Fibroblast of skin of back (primary cell): ENCODE results near the gene CASP6. TPM values are rescaled to one million over a fixed set of nuclear protein-coding genes. Genes with fewer than 3 reads are reported as not detected.

Source experiments
- DNase-seq: peaks from one replicate; pipeline ENCODE4 v3.0.0-alpha.2; 2013
- polyA plus RNA-seq, 2 experiments: library from polyadenylated mRNA; unstranded; fragments of 120-200 nt; gene quantifications; one replicate each; pipeline ENCODE4 v1.2.1, GENCODE V29; 2013; ENCODE audit not compliant: insufficient read length in 2 of 2

Gene CASP6
- 21.1 TPM for polyA plus RNA-seq (2013, experiment 1 of 2; ENCODE audit: insufficient read length)
- 15.8 TPM for polyA plus RNA-seq (2013, experiment 2 of 2; ENCODE audit: insufficient read length)

- DNase-seq: peak; percentile 73
Observed at GRCh38 chr4:109702950-109703663, at the start of gene CASP6. Gene CASP6, minus strand, starts transcription at chr4:109703445. Its CDS starts 50 bp downstream, at chr4:109703395.

- DNase-seq: no peak
Observed at GRCh38 chr4:109752525-109752924, 49.3 kb upstream of the CASP6 start.

GRCh38 chr4:109751852-109752251, 48.6 kb upstream of the CASP6 start:
- no peak for DNase-seq

- no peak for DNase-seq
Observed at GRCh38 chr4:109750652-109751244, 47.5 kb upstream of the CASP6 start.

GRCh38 chr4:109749388-109750082, 46.3 kb upstream of the CASP6 start:
- DNase-seq: no peak

GRCh38 chr4:109748114-109748513, 44.9 kb upstream of the CASP6 start:
- DNase-seq: no peak

GRCh38 chr4:109746728-109747127, 43.5 kb upstream of the CASP6 start:
- no peak for DNase-seq

GRCh38 chr4:109745830-109746229, 42.6 kb upstream of the CASP6 start:
- no peak for DNase-seq

- no peak for DNase-seq
Observed at GRCh38 chr4:109739547-109739946, 36.3 kb upstream of the CASP6 start.

- no peak for DNase-seq
Observed at GRCh38 chr4:109738104-109738872, 35.0 kb upstream of the CASP6 start.

GRCh38 chr4:109735566-109736365, 32.5 kb upstream of the CASP6 start:
- DNase-seq: peak; percentile 35

GRCh38 chr4:109733728-109734127, 30.5 kb upstream of the CASP6 start:
- DNase-seq: peak; percentile 11

GRCh38 chr4:109730619-109731545, 27.6 kb upstream of the CASP6 start:
- DNase-seq: no peak

GRCh38 chr4:109729718-109730618, 26.7 kb upstream of the CASP6 start, which contains the start of gene PLA2G12A:
Gene PLA2G12A, minus strand, starts transcription at chr4:109730070. Its CDS starts 261 bp downstream, at chr4:109729809.
- DNase-seq: peak; percentile 61

GRCh38 chr4:109729117-109729717, 26.0 kb upstream of the CASP6 start:
- DNase-seq: no peak

- DNase-seq: no peak
Observed at GRCh38 chr4:109728385-109728784, 25.1 kb upstream of the CASP6 start.

GRCh38 chr4:109723110-109723509, 19.9 kb upstream of the CASP6 start:
- no peak for DNase-seq

GRCh38 chr4:109722357-109722756, 19.1 kb upstream of the CASP6 start:
- DNase-seq: no peak

GRCh38 chr4:109721033-109721432, 17.8 kb upstream of the CASP6 start:
- DNase-seq: peak; percentile 54
